Mucosa of rectum (tissue), 2 donors: ENCODE measurements around the gene ZC3H4.
"Not testable (repeated sequence)": the region's sequence is repeated elsewhere in the genome, so short reads cannot be mapped to it uniquely, and the experiment has no call there.

Source experiments
- H3K27ac ChIP-seq, 2 donors: one replicate each; pipeline ENCODE4 v1.7.0; 2013; ENCODE audit warnings: inconsistent platforms in 2 of 2, low read depth in 2 of 2, low read length in 2 of 2
- H3K27me3 ChIP-seq, 2 donors: one replicate each; pipeline ENCODE4 v1.7.0; 2013; ENCODE audit warnings: low read length in 2 of 2; ENCODE audit not compliant: control insufficient read depth in 2 of 2, insufficient read depth in 2 of 2
- H3K36me3 ChIP-seq, 2 donors: one replicate each; pipeline ENCODE4 v1.7.0; 2013; ENCODE audit warnings: low read length in 2 of 2; ENCODE audit not compliant: control insufficient read depth in 2 of 2, insufficient read depth in 2 of 2
- H3K4me1 ChIP-seq, 2 donors: one replicate each; pipeline ENCODE4 v1.7.0; 2013; ENCODE audit warnings: low read length in 2 of 2, mild to moderate bottlenecking in 1 of 2; ENCODE audit not compliant: control insufficient read depth in 2 of 2, insufficient read depth in 2 of 2
- H3K4me3 ChIP-seq, 2 donors: one replicate each; pipeline ENCODE4 v1.7.0; 2013; ENCODE audit warnings: low read length in 2 of 2
- H3K9ac ChIP-seq, 2 donors: one replicate each; pipeline ENCODE4 v1.7.0; 2013; ENCODE audit warnings: low read length in 2 of 2, low read depth in 1 of 2, mild to moderate bottlenecking in 1 of 2
- H3K9me3 ChIP-seq, 2 donors: one replicate each; pipeline ENCODE4 v1.7.0; 2013; ENCODE audit warnings: low read length in 2 of 2; ENCODE audit not compliant: control insufficient read depth in 2 of 2
- donor health status: healthy.
- donor health status: Normal muscosa, but diverticular disease.

Gene ZC3H4

DNA sequence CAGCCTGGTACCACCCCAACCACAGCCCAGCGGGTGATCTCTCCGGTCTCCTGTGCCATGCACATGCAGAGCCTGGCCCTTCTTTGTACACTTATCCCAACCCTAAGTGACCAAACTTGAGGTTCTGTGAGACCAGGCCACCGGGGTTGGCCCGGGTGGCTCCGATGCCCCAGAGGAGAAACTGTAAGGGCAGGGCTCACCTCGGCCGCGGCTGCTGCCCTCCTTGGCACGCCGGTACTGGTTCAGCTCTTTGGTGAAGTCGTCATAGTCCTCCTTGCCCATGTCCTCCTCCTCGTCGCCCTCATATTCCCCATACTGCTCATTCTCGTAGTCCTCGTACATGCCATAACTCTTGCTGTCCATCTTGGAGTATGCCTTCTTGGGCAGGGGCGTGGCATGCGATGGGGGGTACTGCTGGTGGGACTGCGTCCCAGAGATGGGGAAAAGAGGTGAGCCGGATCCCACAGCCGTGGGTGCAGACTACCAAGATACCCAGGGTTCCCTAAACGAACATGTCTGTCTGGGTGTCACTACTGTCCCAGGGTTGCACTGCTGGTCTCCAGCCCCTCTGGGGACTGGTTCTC, 23.7 kb downstream of the ZC3H4 start:
- Histone ChIP-seq H3K9ac (peak overlapping the region; percentile 14 to 63), H3K4me1 (peaks cover 25 to 35% of the 10 kb centered on the region in 2 donors), H3K4me3 (no peak overlapping the region), H3K27me3 (no peaks in the 10 kb centered on the region), H3K36me3 (peaks cover 41 to 56% of the 10 kb centered on the region in 2 donors), H3K9me3 (no peaks in the 10 kb centered on the region), H3K27ac (peak overlapping the region; percentile 91 to 95)

DNA sequence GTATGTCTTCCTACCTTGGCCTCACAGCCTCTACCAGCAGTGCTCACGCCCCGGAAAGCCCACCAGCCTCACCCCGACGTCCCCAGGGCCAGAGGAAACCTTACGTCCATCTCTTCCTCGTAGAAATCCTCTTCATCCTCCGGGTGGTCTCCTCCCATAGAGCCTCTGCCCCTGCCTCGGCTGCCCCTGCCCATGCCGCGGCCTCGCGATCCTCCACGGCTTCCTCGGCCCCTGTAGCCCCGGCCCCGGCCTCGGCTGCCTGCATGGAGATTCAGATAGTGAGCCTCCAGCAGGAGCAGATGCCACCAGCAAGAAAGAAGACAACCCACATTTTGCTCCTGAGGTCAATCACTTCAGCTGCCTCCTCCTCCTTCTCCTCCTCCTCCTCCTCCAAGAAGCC, 27.3 kb downstream of the ZC3H4 start:
- no peak overlapping the region for H3K4me3 ChIP-seq
- H3K9me3 ChIP-seq: no peaks in the 10 kb centered on the region
- no peaks in the 10 kb centered on the region for H3K27me3 ChIP-seq
- H3K27ac ChIP-seq: no peak overlapping the region
- H3K9ac ChIP-seq: no peak overlapping the region
- peaks cover 10 to 17% of the 10 kb centered on the region in 2 donors for H3K4me1 ChIP-seq
- H3K36me3 ChIP-seq: peaks cover 53 to 65% of the 10 kb centered on the region in 2 donors

DNA sequence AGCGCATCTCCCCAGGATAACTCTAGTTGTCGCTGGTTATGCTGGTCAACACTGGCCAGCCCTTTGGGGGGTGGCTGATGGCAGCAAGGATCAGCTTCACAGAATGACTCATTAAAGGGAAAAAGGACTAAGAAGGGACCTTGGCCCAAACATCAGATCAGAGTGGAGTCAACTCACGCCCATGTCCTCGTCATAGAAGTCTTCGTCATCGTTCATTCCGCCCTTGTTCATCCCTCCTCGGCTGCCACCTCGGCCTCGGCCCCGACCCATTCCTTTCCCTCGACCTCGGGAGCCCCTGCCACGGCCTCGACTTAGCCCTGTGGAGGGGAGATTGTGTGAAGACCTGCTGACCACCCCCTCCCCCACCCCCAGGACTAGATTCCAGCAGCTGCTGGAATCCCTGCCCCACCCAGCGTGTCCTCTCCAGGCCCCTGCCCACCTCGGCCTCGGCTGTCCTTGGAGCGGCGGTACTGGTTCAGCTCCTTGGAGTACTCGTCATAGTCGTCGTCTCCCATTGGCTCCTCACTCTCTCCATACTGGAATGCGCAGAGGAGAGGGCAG, 28.6 kb downstream of the ZC3H4 start:
- Histone ChIP-seq H3K4me3 (no peak overlapping the region), H3K9ac (no peak overlapping the region), H3K36me3 (peaks cover 51 to 67% of the 10 kb centered on the region in 2 donors), H3K9me3 (no peaks in the 10 kb centered on the region), H3K27ac (no peak overlapping the region), H3K27me3 (no peaks in the 10 kb centered on the region), H3K4me1 (peaks cover 8 to 12% of the 10 kb centered on the region in 2 donors)

DNA sequence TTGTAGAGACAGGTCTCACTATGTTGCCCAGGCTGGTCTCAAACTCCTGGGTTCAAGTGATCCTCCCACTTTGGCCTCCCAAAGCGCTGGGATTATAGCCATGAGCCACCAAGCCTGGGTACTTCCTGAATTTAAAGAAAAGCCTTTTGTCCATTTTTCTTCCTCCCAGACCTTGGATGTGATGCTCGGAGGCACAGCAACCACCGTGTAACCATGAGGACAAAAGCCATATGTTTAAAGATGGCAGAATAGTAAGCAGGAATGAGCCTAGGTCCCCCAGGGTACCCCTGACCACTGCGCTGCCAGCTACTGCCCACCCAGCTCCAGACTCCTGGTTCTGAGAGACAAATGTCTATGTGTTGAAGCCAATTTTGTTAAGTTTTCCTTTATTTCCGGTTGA, 31.1 kb downstream of the ZC3H4 start:
- Histone ChIP-seq H3K9me3 (no peaks in the 10 kb centered on the region), H3K27me3 (no peaks in the 10 kb centered on the region), H3K4me3 (no peak overlapping the region), H3K36me3 (peaks cover 46 to 58% of the 10 kb centered on the region in 2 donors), H3K27ac (no peak overlapping the region), H3K4me1 (peaks cover 0 to 2% of the 10 kb centered on the region in 2 donors), H3K9ac (no peak overlapping the region)

DNA sequence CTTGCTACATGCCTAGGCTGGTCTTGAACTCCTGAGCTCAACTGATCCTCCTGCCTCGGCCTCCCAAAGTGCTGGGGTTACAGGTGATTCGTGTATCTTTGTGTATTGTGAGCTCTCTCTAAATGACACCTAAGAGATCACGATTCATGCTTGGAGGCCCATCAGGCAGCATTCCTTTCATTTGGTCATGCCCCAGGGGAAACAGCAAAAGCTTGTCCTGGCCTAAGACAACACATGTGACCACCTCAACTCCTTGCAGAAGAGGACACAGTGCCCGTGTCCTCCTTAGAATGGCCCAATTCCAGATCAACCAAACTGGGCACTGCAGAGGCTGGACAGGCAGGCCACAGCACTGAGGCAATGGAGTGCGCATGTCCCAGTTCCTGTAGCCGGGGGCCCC, 32.5 kb downstream of the ZC3H4 start:
- H3K27ac ChIP-seq: no peak overlapping the region
- no peak overlapping the region for H3K9ac ChIP-seq
- no peaks in the 10 kb centered on the region for H3K27me3 ChIP-seq
- H3K4me1 ChIP-seq: peaks cover 0 to 2% of the 10 kb centered on the region in 2 donors
- H3K36me3 ChIP-seq: peaks cover 47 to 60% of the 10 kb centered on the region in 2 donors
- no peak overlapping the region for H3K4me3 ChIP-seq
- H3K9me3 ChIP-seq: no peaks in the 10 kb centered on the region

DNA sequence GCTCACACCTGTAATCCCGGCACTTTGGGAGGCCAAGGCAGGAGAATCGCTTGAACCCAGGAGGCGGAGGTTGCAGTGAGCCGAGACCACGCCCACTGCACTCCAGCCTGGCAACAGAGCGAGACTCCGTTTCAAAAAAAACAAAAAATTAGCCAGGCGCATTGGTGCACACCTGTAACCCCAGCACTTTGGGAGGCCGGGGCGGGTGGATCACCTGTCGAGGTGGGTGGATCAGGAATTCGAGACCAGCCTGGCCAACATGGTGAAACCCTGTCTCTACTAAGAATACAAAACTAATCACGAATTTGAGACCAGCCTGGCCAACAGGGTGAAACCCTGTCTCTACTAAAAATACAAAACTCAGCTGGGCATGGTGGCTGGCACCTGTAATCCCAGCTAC, 35.2 kb downstream of the ZC3H4 start:
- not testable (repeated sequence) for H3K27ac ChIP-seq, H3K9me3 ChIP-seq, H3K4me3 ChIP-seq, H3K27me3 ChIP-seq, H3K9ac ChIP-seq, H3K4me1 ChIP-seq
- peaks cover 41 to 58% of the 10 kb centered on the region in 2 donors for H3K36me3 ChIP-seq

DNA sequence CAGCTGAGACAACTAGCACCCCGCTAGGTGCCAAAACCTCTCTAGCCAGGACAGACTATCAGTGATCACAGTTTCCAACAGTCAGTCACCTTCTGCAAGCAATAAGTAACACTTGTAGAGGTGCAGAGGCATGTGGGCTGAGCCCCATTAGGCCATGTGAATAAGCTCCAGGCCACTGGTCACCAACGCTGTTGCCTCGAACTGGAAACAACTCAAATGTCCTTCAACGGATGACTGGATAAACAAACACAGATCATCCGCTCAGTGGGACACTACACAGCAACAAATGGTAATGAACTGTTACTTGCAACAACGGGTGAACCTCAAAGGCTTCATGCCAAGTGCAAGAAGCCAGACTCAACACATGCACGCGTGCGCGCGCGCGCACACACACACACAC, 37.6 kb downstream of the ZC3H4 start:
- no peak overlapping the region for H3K9ac ChIP-seq
- no peaks in the 10 kb centered on the region for H3K9me3 ChIP-seq
- no peaks in the 10 kb centered on the region for H3K27me3 ChIP-seq
- no peak overlapping the region for H3K4me3 ChIP-seq
- H3K36me3 ChIP-seq: peaks cover 34 to 56% of the 10 kb centered on the region in 2 donors
- no peak overlapping the region for H3K27ac ChIP-seq
- H3K4me1 ChIP-seq: peaks cover 0 to 2% of the 10 kb centered on the region in 2 donors

DNA sequence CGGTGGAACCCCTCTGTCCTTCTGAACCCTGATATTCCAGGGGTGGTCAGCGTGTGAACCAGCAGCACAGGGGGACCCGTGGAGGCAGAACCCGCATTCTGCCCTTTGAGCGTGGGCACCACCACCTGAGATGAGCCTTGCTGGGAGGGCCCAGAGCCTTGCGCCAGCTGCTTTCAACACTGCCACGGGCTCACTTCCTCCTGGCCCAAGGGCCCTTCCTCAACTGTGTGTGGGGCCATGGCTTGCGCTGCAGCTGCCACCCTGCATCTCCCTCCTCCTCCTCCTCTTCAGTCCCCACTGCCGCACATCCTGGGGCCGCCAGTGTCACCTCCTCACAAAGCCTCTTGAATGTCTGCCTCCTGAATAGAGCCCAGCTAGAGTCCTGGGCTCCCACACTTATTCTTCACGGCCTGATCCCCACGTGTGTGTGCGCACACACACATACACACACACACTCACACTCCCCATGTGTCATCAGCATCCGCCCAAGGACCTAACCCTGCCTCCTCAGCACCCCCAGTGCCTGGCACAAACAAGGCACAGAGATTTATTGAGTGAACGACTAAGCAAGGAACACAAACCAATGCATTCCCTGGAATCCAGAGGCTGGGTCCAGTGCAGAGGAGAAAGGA, 38.3 kb downstream of the ZC3H4 start:
- peaks cover 39 to 59% of the 10 kb centered on the region in 2 donors for H3K36me3 ChIP-seq
- no peak overlapping the region for H3K9ac ChIP-seq
- H3K4me1 ChIP-seq: peaks cover 0 to 2% of the 10 kb centered on the region in 2 donors

DNA sequence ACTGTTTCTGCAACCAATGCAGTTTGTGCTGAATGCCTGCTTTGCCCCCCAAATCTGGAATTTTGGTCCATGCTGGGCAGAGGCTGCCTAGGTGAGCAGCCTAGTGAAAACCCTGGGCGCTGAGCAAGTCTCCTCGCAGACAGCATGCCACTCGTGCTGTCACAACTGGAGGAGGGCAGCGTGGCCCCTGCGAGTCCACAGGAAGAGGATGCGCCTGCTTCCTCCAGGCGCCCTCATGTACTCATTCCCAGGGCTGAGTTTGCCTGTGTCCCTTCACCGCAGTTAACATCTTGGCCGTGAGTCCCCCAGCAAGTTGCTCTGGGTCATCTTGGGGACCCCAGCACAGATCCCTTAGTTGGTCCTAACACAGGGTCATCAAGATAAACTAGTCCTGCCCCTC, 39.0 kb downstream of the ZC3H4 start:
- Histone ChIP-seq H3K36me3 (peaks cover 40 to 60% of the 10 kb centered on the region in 2 donors), H3K9ac (no peak overlapping the region), H3K4me3 (no peak overlapping the region), H3K4me1 (peaks cover 0 to 2% of the 10 kb centered on the region in 2 donors), H3K27ac (no peak overlapping the region), H3K27me3 (no peaks in the 10 kb centered on the region), H3K9me3 (no peaks in the 10 kb centered on the region)

More for the DNA sequence above, 38.3 kb downstream of the ZC3H4 start:
- Histone ChIP-seq H3K4me3 (no peak overlapping the region), H3K27me3 (no peaks in the 10 kb centered on the region), H3K9me3 (no peaks in the 10 kb centered on the region), H3K27ac (no peak overlapping the region)

DNA sequence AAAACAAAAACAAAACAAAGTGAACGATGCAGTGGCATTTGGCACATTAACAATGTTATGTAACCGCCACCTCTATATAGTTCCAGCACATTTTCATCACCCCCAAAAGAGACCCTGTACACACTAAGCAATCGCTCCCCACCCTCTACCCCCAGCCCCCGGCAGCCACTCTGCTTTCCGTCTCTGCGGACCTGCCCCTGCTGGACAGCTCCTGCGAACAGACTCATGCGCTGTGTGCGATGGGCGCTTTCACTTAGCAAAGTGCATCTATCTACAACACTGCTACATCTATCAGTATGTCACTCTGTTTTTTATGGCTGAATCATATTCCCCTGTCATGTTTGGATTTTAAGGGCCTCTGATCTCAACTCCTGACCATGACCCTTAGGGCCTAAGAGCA, 40.0 kb downstream of the ZC3H4 start:
- Histone ChIP-seq H3K27me3 (no peaks in the 10 kb centered on the region), H3K4me3 (no peak overlapping the region), H3K4me1 (no peaks in the 10 kb centered on the region), H3K36me3 (peaks cover 40 to 65% of the 10 kb centered on the region in 2 donors), H3K27ac (no peak overlapping the region), H3K9ac (no peak overlapping the region), H3K9me3 (no peaks in the 10 kb centered on the region)
